ENCODE measurements around the gene FBLN2.

- TF ChIP-seq BHLHE40 (IDR thresholded peaks at IDR 0.05; ENCODE audit: low read depth, low read length): no peak
- no peak for TF ChIP-seq CEBPB (IDR thresholded peaks at IDR 0.05; ENCODE audit: low read depth, low read length)
- no peak for TF ChIP-seq POLR2A (IDR thresholded peaks at IDR 0.05; ENCODE audit: low read depth, low read length)
- no peak for TF ChIP-seq CTCF (conservative IDR thresholded peaks at IDR 0.05; ENCODE audit: low read depth, low read length)
These were observed 36.0 kb downstream of the FBLN2 start for GRCh38 chr3:13584901-13585300.

Measured in IMR-90 (cell line).